OCI-LY7 (cell line): ENCODE data around the gene AKR1C4. TPM values are rescaled to one million over a fixed set of nuclear protein-coding genes. Genes with fewer than 3 reads are reported as not detected.

Experiments
- BruUV-seq: library from RNA; stranded (reverse); fragments of 400-500 nt; replicated peaks from 2 replicates; lab custom pipeline; 2021; lab: Mats Ljungman, UMichigan
- CTCF ChIA-PET: fragments of 300-600 bp; sonication (Branson Sonifier 250); formaldehyde crosslinking; loops from one replicate; lab custom pipeline; 2022; ENCODE audit warnings: antibody characterized with exemption; ENCODE audit not compliant: unreplicated experiment; lab: Charles Lee
- POLR2A ChIA-PET: fragments of 300-600 bp; sonication (Branson Sonifier 250); formaldehyde crosslinking; loops from one replicate; lab custom pipeline; 2022; ENCODE audit warnings: antibody characterized with exemption; lab: Charles Lee
- DNase-seq: peaks from one replicate; pipeline ENCODE4 v3.0.0-alpha.2; 2015; ENCODE audit warnings: low spot score
- H2AFZ ChIP-seq: fragments of 200-600 bp; sonication (generic), shearing (Covaris generic); 2 replicates; pipeline ENCODE4 v1.6.1; 2014; ENCODE audit warnings: mild to moderate bottlenecking, antibody characterized with exemption, low read length, moderate library complexity
- H3K27ac ChIP-seq: fragments of 200-600 bp; sonication (generic); 2 replicates; pipeline ENCODE4 v1.5.1; 2014; ENCODE audit warnings: mixed run types, low read depth, mild to moderate bottlenecking, moderate library complexity, low read length, inconsistent platforms; ENCODE audit not compliant: poor library complexity, severe bottlenecking
- H3K36me3 ChIP-seq: fragments of 200-600 bp; sonication (generic); 2 replicates; pipeline ENCODE4 v1.6.1; 2014; ENCODE audit warnings: mild to moderate bottlenecking, antibody characterized with exemption, low read length, moderate library complexity, mixed read lengths; ENCODE audit not compliant: insufficient read depth
- H3K4me1 ChIP-seq: fragments of 200-600 bp; sonication (generic); 2 replicates; pipeline ENCODE4 v1.5.1; 2014; ENCODE audit warnings: mild to moderate bottlenecking, low read length; ENCODE audit not compliant: insufficient read depth, poor library complexity, severe bottlenecking
- H3K4me2 ChIP-seq: fragments of 200-600 bp; sonication (generic); 2 replicates; pipeline ENCODE4 v1.6.1; 2014; ENCODE audit warnings: mild to moderate bottlenecking, low read length
- H3K4me3 ChIP-seq: fragments of 200-600 bp; sonication (generic); 2 replicates; pipeline ENCODE4 v1.5.1; 2014; ENCODE audit warnings: mild to moderate bottlenecking, low read depth, low read length; ENCODE audit not compliant: poor library complexity, severe bottlenecking
- H3K79me2 ChIP-seq: fragments of 200-600 bp; sonication (generic); 2 replicates; pipeline ENCODE4 v1.6.1; 2016; ENCODE audit warnings: low read depth, mild to moderate bottlenecking, low read length, moderate library complexity, mixed read lengths; ENCODE audit not compliant: insufficient read depth
- H3K9me2 ChIP-seq: fragments of 200-600 bp; sonication (generic); 2 replicates; pipeline ENCODE4 v1.6.1; 2016; ENCODE audit warnings: mild to moderate bottlenecking, low read length, mixed read lengths; ENCODE audit not compliant: insufficient read depth
- H3K9me3 ChIP-seq: fragments of 200-600 bp; sonication (generic); 2 replicates; pipeline ENCODE4 v1.6.1; 2014; ENCODE audit warnings: mild to moderate bottlenecking, mixed run types, low read length, mixed read lengths
- H4K20me1 ChIP-seq: fragments of 200-600 bp; sonication (generic); 2 replicates; pipeline ENCODE4 v1.6.1; 2014; ENCODE audit warnings: mild to moderate bottlenecking, antibody characterized with exemption, low read length, moderate library complexity, mixed read lengths; ENCODE audit not compliant: insufficient read depth
- EZH2phosphoT487 ChIP-seq: fragments of 200-600 bp; sonication (generic); IDR thresholded peaks from 2 replicates; pipeline ENCODE4 v1.6.1; 2018; ENCODE audit warnings: low read depth, borderline replicate concordance, mild to moderate bottlenecking, mixed run types, antibody characterized with exemption, low read length, moderate library complexity, mixed read lengths
- intact Hi-C: fragments of 100-400 bp; cut with micrococcal nuclease; formaldehyde crosslinking; loops from one replicate; pipeline ENCODE4 v1.10.0; 2022; ENCODE audit not compliant: unreplicated experiment
- total RNA-seq, 2 experiments: library from RNA; depleted of rRNA in 1 of 2; stranded (reverse); fragments of >200 nt in 1 of 2; shearing (Covaris generic) in 1 of 2; gene quantifications; 2 replicates each; pipeline ENCODE4 v1.2.3, GENCODE V29; 2014 to 2022
- TF ChIP-seq, protein P1 (sequence below): fragments of 200-600 bp; sonication (generic); conservative IDR thresholded peaks from 2 replicates; pipeline ENCODE4 v1.5.1; 2014; ENCODE audit warnings: mild to moderate bottlenecking, antibody characterized with exemption, low read length, moderate library complexity, mixed read lengths

Gene AKR1C4
- total RNA-seq, 2 experiments from 2014 or later = not detected

GRCh38 chr10:5147981-5148677 lies 48.5 kb upstream of the AKR1C4 start:
- H3K4me1 ChIP-seq = no peaks in the 10 kb centered on the region
- H3K9me3 ChIP-seq = no peaks in the 10 kb centered on the region; the same call in 1 of the 2 replicates
- no peaks in the 10 kb centered on the region for H4K20me1 ChIP-seq
- H3K4me2 ChIP-seq = no peak overlapping the region
- no peak overlapping the region for H3K4me3 ChIP-seq
- POLR2A ChIA-PET = no interaction called here
- H3K27ac ChIP-seq = no peak overlapping the region
- CTCF ChIA-PET = no interaction called here
- intact Hi-C loops = no loop called here
- BruUV-seq = no TSS peak
- TF ChIP-seq, protein P1, sequence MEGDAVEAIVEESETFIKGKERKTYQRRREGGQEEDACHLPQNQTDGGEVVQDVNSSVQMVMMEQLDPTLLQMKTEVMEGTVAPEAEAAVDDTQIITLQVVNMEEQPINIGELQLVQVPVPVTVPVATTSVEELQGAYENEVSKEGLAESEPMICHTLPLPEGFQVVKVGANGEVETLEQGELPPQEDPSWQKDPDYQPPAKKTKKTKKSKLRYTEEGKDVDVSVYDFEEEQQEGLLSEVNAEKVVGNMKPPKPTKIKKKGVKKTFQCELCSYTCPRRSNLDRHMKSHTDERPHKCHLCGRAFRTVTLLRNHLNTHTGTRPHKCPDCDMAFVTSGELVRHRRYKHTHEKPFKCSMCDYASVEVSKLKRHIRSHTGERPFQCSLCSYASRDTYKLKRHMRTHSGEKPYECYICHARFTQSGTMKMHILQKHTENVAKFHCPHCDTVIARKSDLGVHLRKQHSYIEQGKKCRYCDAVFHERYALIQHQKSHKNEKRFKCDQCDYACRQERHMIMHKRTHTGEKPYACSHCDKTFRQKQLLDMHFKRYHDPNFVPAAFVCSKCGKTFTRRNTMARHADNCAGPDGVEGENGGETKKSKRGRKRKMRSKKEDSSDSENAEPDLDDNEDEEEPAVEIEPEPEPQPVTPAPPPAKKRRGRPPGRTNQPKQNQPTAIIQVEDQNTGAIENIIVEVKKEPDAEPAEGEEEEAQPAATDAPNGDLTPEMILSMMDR = no peak
- TF ChIP-seq EZH2phosphoT487 = no peak
- no peak overlapping the region for H2AFZ ChIP-seq
- H3K9me2 ChIP-seq = no peaks in the 10 kb centered on the region
- DNase-seq = no peak
- H3K36me3 ChIP-seq = no peaks in the 10 kb centered on the region
- H3K79me2 ChIP-seq = no peaks in the 10 kb centered on the region

GRCh38 chr10:5148678-5149032 lies 48.0 kb upstream of the AKR1C4 start:
- Histone ChIP-seq H3K4me2 (no peak overlapping the region), H3K9me2 (no peaks in the 10 kb centered on the region), H3K4me3 (no peak overlapping the region), H3K27ac (no peak overlapping the region), H3K79me2 (no peaks in the 10 kb centered on the region), H2AFZ (no peak overlapping the region), H3K36me3 (no peaks in the 10 kb centered on the region), H4K20me1 (no peaks in the 10 kb centered on the region), H3K9me3 (no peaks in the 10 kb centered on the region; the same call in 1 of the 2 replicates), H3K4me1 (no peaks in the 10 kb centered on the region)
- BruUV-seq = no TSS peak
- intact Hi-C loops = no loop called here
- CTCF ChIA-PET = no interaction called here
- no peak for DNase-seq
- TF ChIP-seq EZH2phosphoT487 = no peak
- TF ChIP-seq, protein P1 = no peak
- POLR2A ChIA-PET = no interaction called here

DNA sequence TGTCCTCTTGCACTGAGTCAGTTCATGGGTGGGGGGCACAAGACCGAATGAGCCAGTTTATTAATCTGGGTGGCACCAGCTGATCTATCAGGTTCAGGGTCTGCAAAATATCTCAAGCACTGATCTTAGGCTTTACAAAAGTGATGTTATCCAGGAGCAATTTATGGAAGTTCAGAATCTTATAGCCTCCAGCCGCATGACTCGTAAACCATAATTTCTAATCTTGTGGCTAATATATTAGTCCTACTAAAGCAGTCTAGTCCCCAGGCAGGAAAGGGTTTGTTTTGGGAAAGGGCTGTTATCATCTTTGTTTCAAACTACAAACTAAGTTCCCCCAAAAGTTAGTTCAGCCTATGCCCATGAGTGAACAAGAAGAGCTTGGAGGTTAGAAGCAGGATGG lies 45.6 kb upstream of the AKR1C4 start:
- no peaks in the 10 kb centered on the region for H4K20me1 ChIP-seq
- H3K4me3 ChIP-seq = no peak overlapping the region
- H2AFZ ChIP-seq = no peak overlapping the region
- no peak for TF ChIP-seq EZH2phosphoT487
- TF ChIP-seq, protein P1 = no peak
- no peak for DNase-seq
- H3K36me3 ChIP-seq = no peaks in the 10 kb centered on the region
- no peaks in the 10 kb centered on the region for H3K4me1 ChIP-seq
- no peak overlapping the region for H3K4me2 ChIP-seq
- no TSS peak for BruUV-seq
- no peaks in the 10 kb centered on the region for H3K9me2 ChIP-seq
- H3K9me3 ChIP-seq = no peaks in the 10 kb centered on the region; the same call in 1 of the 2 replicates
- H3K27ac ChIP-seq = no peak overlapping the region
- POLR2A ChIA-PET = no interaction called here
- no peaks in the 10 kb centered on the region for H3K79me2 ChIP-seq
- CTCF ChIA-PET = no interaction called here
- intact Hi-C loops = no loop called here
